ENCODE data around the gene DDX5. TPM values are rescaled to one million over a fixed set of nuclear protein-coding genes. Genes with fewer than 3 reads are reported as not detected.

Gene DDX5
- total RNA-seq, 4 donors from 2014 or later = 381 to 1,017 (median 503) TPM

DNA sequence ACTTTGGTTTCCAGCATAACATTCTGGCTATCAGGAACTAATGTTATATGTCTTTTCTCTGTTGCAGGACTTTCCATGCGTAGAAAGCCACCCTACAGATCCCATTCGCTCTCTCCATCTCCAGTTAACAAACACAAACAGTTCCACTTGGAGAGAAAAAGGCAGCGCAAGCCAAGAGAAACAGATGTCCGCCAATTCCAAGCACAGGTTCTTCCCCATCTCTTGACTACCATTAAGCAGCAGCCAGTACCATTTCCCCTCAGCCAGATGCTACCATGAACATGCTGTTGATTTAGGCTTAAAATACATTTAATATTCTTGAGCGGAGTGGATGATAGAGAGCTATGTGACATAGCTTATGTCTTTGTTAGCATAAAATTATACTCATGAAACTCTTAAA, 23.1 kb upstream of the DDX5 start:
- no peaks in the 10 kb centered on the region for H3K9me3 ChIP-seq
- DNase-seq = no peak
- H3K4me1 ChIP-seq = no peaks in the 10 kb centered on the region
- H3K4me3 ChIP-seq = no peak overlapping the region
- no peaks in the 10 kb centered on the region for H3K27me3 ChIP-seq
- no peak overlapping the region for H3K27ac ChIP-seq
- H3K36me3 ChIP-seq = peaks cover 0 to 100% (median 6%) of the 10 kb centered on the region in 3 donors
- no peak for TF ChIP-seq POLR2A (IDR thresholded peaks at IDR 0.05)
- TF ChIP-seq, protein P1, sequence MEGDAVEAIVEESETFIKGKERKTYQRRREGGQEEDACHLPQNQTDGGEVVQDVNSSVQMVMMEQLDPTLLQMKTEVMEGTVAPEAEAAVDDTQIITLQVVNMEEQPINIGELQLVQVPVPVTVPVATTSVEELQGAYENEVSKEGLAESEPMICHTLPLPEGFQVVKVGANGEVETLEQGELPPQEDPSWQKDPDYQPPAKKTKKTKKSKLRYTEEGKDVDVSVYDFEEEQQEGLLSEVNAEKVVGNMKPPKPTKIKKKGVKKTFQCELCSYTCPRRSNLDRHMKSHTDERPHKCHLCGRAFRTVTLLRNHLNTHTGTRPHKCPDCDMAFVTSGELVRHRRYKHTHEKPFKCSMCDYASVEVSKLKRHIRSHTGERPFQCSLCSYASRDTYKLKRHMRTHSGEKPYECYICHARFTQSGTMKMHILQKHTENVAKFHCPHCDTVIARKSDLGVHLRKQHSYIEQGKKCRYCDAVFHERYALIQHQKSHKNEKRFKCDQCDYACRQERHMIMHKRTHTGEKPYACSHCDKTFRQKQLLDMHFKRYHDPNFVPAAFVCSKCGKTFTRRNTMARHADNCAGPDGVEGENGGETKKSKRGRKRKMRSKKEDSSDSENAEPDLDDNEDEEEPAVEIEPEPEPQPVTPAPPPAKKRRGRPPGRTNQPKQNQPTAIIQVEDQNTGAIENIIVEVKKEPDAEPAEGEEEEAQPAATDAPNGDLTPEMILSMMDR (IDR thresholded peaks at IDR 0.05) = no peak

DNA sequence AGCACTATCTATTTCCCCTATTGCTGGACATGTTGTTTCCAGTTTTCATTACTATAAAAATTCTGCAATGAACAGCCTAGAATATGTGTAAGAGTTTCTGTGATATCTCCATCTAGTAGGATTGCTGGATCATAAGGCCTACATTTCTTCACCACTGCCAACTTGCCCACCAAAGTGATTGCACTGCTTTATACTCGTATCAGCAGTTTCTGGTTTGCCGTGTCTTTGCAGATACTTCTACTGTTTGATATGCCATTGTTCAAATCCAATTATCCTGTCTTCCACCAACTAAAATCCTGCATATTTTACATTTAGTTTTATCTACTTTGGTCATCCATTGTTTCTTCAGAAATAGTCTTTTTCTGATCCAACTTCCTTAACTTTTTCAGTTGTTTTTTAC, 21.8 kb upstream of the DDX5 start:
- Histone ChIP-seq H3K9me3 (no peaks in the 10 kb centered on the region), H3K27me3 (no peaks in the 10 kb centered on the region), H3K27ac (no peak overlapping the region), H3K4me3 (no peak overlapping the region), H3K4me1 (no peaks in the 10 kb centered on the region), H3K36me3 (peaks cover 0 to 100% (median 8%) of the 10 kb centered on the region in 3 donors)
- no peak for DNase-seq
- TF ChIP-seq, protein P1 (IDR thresholded peaks at IDR 0.05) = no peak
- TF ChIP-seq POLR2A (IDR thresholded peaks at IDR 0.05) = no peak

DNA sequence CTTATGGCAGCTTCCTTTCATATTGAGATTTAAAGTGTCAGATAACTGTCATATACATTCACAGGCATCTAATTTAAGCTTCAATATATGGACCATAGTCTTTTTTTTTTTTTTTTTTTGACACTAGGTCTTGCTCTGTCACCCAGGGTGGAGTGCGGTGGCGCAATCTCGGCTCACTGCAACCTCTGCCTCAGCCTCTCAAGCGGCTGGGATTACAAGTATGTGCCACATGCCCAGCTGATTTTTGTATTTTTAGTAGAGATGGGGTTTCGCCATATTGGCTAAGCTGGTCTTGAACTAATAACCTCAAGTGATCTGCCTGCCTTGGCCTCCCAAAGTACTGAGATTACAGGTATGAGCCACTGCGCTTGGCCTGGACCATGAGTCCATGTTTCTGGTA, 14.3 kb upstream of the DDX5 start:
- Histone ChIP-seq H3K4me3 (no peak overlapping the region), H3K9me3 (no peaks in the 10 kb centered on the region), H3K36me3 (peaks cover 0 to 100% (median 10%) of the 10 kb centered on the region in 3 donors), H3K27me3 (no peaks in the 10 kb centered on the region), H3K4me1 (no peaks in the 10 kb centered on the region), H3K27ac (no peak overlapping the region)
- TF ChIP-seq, protein P1 (IDR thresholded peaks at IDR 0.05) = no peak
- TF ChIP-seq POLR2A (IDR thresholded peaks at IDR 0.05) = no peak
- DNase-seq = no peak

DNA sequence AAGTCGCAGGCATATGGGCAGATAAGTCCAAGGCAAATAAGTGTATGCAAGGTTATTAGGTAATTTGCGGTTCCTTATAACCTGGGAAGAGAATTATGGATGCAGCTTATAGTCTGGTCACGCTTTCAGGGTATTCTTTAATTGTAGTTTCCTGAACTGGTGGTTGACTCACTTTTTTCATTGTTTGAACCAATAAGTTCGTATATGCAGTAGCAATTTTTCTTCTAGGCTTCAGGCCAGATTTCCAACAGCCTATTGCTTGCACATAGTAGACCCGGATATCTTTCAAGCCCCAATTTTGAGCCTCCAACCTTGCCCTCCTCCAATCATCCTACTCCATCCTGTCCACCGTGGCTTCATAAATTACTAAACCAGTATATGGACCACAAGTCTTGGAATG, 13.5 kb upstream of the DDX5 start:
- TF ChIP-seq, protein P1 (IDR thresholded peaks at IDR 0.05) = no peak
- no peak for TF ChIP-seq POLR2A (IDR thresholded peaks at IDR 0.05)
- DNase-seq = no peak
- no peak overlapping the region for H3K27ac ChIP-seq
- no peaks in the 10 kb centered on the region for H3K9me3 ChIP-seq
- no peak overlapping the region for H3K4me3 ChIP-seq
- H3K27me3 ChIP-seq = no peaks in the 10 kb centered on the region
- peaks cover 0 to 98% (median 6%) of the 10 kb centered on the region in 3 donors for H3K36me3 ChIP-seq
- no peaks in the 10 kb centered on the region for H3K4me1 ChIP-seq

DNA sequence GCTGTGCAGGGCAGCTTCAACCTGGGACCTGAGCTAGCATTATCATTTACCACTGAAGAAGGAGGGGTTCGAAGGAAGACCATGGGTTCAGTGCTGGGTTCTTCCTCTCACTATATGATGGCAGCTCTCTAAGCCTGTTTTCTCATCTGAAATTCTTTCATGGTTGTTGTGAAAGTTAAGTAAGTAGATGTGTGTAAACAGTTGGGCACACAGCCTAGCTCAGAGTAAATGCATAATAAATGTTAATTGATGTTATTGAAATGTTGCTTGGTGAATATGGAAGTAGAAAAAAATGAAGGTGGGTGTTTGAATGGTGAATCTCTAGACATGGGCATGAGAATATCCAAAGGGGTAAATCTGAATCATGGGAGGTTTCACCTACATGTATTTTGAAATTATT, 9.7 kb upstream of the DDX5 start:
- Histone ChIP-seq H3K36me3 (peaks cover 0 to 95% (median 4%) of the 10 kb centered on the region in 3 donors), H3K27ac (no peak overlapping the region), H3K9me3 (no peaks in the 10 kb centered on the region), H3K4me3 (no peak overlapping the region), H3K4me1 (no peaks in the 10 kb centered on the region), H3K27me3 (no peaks in the 10 kb centered on the region)
- DNase-seq = no peak
- TF ChIP-seq, protein P1 (IDR thresholded peaks at IDR 0.05) = no peak
- TF ChIP-seq POLR2A (IDR thresholded peaks at IDR 0.05) = no peak

DNA sequence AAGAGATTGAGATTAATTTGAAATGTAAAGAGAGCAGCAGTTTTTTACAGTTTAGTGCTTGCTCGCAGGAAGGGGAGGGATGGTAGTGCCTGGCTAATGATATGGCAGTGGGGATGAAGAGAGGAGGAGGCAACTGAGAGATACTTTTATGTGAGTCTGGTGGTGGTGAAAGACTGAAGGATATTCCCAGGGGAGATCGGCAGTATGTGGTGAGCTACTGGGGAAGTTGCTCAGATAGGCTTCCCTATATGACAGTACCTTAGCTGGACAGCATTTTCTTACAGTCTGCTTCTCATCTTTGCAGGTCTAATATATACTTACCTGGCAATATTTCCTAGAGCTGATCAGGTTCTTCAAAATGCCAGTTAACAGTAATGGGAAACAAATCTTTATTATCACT, 9.3 kb upstream of the DDX5 start:
- Histone ChIP-seq H3K4me1 (no peaks in the 10 kb centered on the region), H3K9me3 (no peaks in the 10 kb centered on the region), H3K4me3 (no peak overlapping the region), H3K36me3 (peaks cover 0 to 95% (median 4%) of the 10 kb centered on the region in 3 donors), H3K27ac (no peak overlapping the region), H3K27me3 (no peaks in the 10 kb centered on the region)
- TF ChIP-seq POLR2A (IDR thresholded peaks at IDR 0.05) = no peak
- TF ChIP-seq, protein P1 (IDR thresholded peaks at IDR 0.05) = no peak
- DNase-seq = no peak

Data from Peyer's patch (tissue), 4 donors.